Ureter (tissue), 1 donor: ENCODE results near the gene P2RY1. TPM values are rescaled to one million over a fixed set of nuclear protein-coding genes. Genes with fewer than 3 reads are reported as not detected.
A peak's percentile ranks its signal among the peaks of the same experiment; 100 is the strongest.

Source experiments
- DNase-seq: peaks from one replicate; pipeline ENCODE4 v3.0.0-alpha.2; 2020; ENCODE audit warnings: low spot score
- total RNA-seq: library from RNA; stranded (reverse); gene quantifications from one replicate; pipeline ENCODE4 v1.2.4, GENCODE V29; 2023
- donor health status: DM: yes; HTN: yes; CAD: no.

Gene P2RY1, protein sequence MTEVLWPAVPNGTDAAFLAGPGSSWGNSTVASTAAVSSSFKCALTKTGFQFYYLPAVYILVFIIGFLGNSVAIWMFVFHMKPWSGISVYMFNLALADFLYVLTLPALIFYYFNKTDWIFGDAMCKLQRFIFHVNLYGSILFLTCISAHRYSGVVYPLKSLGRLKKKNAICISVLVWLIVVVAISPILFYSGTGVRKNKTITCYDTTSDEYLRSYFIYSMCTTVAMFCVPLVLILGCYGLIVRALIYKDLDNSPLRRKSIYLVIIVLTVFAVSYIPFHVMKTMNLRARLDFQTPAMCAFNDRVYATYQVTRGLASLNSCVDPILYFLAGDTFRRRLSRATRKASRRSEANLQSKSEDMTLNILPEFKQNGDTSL
- total RNA-seq, result 9.2 TPM

- peak; percentile 74 for DNase-seq
Measured at GRCh38 chr3:152834776-152835600, at the start of gene P2RY1. Gene P2RY1, plus strand, starts transcription at chr3:152835131. Its CDS starts 652 bp downstream, at chr3:152835783.

GRCh38 chr3:152786977-152787681 lies 47.8 kb upstream of the P2RY1 start:
- no peak for DNase-seq

GRCh38 chr3:152790651-152791387 lies 44.1 kb upstream of the P2RY1 start:
- no peak for DNase-seq

GRCh38 chr3:152793969-152794368 lies 41.0 kb upstream of the P2RY1 start:
- no peak for DNase-seq

GRCh38 chr3:152797751-152798432 lies 37.0 kb upstream of the P2RY1 start:
- no peak for DNase-seq

DNA sequence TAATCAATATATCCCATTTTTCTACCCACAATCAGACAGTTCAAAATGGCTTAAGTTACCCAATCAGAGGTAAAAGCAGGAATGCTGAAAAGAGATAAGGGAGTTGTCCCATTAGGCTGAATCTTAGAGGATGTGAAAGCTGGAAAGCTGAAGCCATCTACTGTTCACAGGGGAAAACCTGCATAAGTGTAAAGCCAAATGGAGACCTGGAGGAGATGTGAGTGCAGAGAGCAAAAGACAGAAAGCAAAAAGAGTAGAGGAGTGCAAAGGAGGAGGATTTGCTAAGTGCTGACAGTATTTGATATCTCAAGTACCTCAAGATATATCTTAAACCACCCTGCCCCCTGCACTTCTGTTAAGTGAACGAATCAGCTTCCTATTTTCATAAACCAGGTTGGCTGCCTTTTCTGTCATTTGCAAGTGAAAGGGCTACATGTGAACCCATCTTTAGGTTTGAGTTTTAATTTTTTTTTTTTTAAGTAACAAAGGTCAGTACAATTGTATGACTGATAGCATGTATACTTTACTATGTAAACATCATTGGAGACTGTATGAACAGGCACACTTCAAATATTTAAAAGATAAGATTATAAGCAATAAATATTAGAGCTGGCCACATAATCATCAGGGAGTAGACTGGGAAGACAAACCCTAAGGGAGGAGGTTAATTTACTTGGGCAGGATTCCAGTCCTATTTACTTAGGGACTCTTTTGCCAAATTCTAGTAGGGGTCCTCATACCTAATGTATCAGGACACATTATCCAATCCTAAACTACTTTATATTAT lies 22.8 kb upstream of the P2RY1 start:
- DNase-seq, result no peak

DNA sequence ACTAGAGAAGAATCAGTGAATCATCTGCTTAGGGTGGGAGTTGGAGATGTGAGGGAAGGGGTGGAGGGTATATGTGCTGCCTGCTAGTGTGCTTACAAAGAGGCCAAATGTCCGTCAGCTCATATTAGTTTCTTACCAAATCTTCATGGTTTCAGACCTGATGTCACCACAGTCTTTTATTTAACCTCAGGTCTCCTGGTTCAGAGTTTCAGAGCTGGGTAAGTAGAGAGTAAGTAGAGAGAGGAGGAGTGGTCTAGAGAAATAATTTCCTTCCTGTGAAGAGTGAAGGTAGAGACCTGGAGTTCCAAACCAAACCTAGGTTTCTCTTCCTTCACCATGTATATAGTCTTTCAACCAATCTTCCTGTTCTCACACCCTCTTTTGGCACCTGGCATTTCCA lies 17.5 kb upstream of the P2RY1 start:
- no peak for DNase-seq

GRCh38 chr3:152818027-152818426 lies 16.9 kb upstream of the P2RY1 start:
- DNase-seq, result no peak

- no peak for DNase-seq
Measured at GRCh38 chr3:152823173-152823572, 11.8 kb upstream of the P2RY1 start.

GRCh38 chr3:152823781-152824180 lies 11.2 kb upstream of the P2RY1 start:
- no peak for DNase-seq

- DNase-seq, result no peak
Measured at GRCh38 chr3:152825566-152825965, 9.4 kb upstream of the P2RY1 start.

DNA sequence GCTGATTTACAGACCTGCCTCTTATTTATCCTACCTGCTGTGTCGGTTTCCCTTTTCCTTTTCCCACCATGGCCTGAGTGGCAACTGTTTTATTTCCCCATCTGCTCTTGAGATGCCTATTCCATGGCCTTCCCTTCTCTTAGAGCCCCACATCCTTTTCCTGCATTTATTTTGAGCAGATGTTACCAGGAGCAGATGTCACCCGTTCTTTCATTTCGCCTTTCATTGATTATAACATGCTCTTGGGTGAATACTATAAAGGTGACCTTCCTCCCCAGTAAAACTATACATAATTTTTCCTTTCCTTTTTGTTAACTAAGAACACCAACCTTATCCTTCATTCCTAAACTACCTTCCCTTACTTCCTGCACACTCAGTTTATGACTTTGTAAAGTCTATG lies 8.5 kb upstream of the P2RY1 start:
- no peak for DNase-seq

DNA sequence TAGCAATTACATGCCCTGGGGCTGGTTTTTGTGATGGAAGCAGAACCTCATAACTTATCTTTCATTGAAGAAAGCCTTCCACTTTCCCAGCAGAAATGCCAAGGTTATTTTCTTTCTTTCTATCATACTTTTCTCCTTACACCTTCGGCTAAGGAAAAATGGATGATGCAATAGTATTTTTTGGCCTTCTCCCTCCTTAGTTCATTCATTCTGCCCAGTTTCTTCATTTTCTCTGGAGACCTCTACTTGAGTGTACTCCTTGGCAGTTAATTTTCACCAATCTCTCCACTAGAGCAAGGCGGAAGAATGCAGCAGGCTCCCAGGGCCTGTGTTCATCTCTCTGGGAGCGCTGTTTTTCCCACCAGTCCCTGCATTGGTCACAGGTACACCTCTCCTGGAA lies 7.6 kb upstream of the P2RY1 start:
- DNase-seq, result no peak

DNA sequence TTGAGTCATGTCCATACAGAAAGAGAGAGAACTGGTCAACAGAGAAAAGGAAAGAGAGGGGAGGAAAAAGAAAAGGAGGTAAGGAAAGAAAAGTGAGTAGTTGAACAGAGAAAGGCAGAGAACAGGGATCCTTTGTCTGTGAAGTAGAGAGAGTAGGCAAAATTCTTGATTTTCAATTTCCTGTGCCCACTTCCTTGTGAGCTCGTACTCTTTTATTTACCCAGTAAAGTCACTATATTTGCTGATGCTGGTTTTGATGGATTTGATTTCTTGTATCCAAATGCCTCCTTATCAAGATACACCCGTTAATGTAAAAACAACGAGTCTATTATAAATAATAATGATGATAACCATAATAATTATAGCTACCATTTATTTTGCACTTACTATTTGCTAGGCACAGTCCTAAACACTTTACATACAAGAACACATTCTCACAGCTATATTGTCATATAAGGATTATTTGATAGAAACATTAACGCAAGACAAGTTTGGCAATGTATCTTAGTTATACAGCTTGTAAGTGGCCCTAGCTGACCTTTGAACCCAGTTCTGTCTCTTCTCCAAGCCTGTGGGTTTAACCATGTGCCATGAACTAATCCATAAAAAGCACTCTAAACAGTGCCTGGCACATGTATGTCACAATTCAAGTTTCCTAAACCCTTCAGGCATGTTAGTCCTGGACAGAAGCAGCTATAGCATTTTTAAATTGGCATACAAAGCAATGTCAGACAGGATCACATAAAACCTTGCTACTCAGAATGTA lies 6.7 kb upstream of the P2RY1 start:
- no peak for DNase-seq

DNA sequence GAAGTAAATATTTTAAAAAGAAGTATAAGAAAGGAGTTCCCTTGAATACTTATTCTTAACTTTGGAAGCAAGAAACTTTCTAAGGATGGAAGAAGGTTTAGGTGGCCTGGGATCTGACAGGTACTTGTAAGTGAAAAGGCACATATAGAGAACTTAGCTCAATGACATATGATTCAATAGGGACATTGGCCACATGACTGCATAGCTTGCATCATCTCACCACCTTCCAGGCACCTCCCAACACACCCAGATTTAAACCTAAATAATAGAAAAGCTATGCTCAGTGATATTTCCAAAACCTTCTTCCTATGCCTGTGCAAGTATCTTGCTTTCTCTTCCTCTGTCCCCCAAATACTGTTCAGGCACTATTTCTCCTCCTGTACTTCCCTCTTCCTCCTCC lies 4.7 kb upstream of the P2RY1 start:
- DNase-seq, result no peak

DNA sequence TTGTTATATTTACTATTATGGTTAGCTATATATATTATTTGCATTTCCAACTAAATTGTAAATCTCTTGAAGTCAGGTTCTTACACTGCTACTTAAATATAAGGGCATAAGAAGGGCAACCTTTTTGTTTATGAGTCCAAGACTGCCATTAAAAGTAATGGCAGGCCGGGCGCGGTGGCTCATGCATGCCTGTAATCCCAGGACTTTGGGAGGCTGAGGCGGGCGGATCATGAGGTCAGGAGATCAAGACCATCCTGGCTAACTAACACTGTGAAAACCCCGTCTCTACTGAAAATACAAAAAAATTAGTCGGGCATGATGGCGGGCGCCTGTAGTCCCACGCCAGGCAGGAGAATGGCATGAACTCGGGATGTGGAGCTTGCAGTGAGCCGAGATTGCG lies 2.9 kb upstream of the P2RY1 start:
- DNase-seq, result no peak

GRCh38 chr3:152833089-152833488 lies 1.8 kb upstream of the P2RY1 start:
- DNase-seq, result no peak

DNA sequence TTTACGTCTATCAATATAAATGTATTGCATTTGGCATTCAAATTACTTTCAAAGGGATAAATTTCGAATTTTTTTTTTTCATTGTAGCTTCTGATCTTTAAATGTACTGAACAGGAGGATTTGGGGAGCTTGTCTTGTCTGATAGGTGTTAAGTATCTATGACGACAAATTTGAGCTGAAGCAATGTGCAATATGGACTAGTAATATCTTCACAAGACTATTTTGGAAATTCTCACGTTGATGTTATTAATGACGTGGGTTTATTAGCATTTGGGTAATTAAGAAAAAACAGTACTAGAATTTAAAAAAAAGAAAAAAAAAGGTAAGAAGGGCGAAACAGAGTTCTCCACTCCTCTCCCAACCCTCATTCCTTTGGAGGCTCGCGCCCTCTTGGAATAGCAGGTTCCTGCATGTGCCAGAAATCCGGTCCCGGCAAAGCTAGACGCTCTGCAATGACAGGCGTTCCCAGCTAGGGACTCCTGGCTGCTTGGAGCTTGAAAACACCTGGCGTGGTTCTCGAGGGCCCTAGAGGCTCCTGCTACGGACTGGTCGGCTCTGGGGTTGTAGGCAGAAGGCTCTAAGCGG lies 648 bp upstream of the P2RY1 start:
- DNase-seq, result peak; percentile 62

DNA sequence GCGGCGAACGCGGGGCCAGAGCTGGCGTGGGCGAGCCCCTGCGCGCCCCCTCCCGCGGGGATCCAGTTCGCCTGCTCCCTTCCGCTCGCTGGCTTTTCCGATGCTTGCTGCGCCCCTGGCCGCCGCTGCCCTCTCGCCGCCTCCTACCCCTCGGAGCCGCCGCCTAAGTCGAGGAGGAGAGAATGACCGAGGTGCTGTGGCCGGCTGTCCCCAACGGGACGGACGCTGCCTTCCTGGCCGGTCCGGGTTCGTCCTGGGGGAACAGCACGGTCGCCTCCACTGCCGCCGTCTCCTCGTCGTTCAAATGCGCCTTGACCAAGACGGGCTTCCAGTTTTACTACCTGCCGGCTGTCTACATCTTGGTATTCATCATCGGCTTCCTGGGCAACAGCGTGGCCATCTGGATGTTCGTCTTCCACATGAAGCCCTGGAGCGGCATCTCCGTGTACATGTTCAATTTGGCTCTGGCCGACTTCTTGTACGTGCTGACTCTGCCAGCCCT lies 721 bp downstream of the P2RY1 start:
- no peak for DNase-seq
